HG03064 (cell line): Measurements from ENCODE around the gene NPW.
A peak's percentile ranks its signal among the peaks of the same experiment; 100 is the strongest.

Source experiments
- ATAC-seq: cut with Tn5 transposase; IDR thresholded peaks from one replicate; pipeline ENCODE4 v1.9.1; 2021; ENCODE audit warnings: low read depth; ENCODE audit not compliant: unreplicated experiment

Gene NPW

DNA sequence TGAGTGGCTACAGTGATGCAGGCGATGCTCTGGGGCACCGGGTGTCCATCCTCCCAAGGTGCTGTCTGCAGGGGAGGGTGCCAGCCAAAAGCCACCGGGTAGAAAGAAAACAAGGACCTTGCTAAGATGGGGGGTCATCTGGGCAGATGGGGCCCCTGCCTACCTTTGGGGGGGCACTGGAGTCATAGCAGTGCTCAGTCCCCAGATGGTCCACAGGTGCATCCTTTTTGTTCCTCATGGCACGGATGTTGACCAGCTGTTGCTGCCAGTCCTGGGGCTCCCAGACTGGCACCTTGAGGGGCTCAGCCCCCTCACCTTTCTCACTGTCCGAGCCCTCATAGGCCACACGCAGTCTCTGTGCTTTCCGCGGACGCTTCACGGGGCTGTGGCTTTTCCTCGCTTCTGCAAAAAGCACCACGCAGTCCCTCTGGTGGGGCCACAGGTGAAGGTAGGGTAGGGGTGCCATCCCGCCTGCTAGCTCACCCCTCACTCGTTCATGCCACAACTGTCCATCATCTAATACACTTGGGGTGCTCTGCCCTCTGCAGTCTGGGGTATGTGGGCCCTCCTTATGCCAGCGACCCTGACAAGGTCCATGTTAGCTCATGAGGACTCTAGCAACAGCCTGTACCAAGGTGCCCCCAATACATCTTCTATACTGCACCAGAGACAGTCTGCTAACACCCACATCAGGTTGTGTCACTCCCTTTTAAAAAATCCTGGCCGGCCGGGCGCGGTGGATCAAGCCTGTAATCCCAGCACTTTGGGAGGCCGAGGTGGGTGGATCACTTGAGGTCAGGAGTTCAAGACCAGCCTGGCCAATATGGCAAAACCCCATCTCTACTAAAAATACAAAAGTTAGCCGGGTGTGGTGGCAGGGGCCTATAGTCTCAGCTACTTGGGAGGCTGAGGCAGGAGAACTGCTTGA is 26.6 kb downstream of the NPW start:
- ATAC-seq = no peak

DNA sequence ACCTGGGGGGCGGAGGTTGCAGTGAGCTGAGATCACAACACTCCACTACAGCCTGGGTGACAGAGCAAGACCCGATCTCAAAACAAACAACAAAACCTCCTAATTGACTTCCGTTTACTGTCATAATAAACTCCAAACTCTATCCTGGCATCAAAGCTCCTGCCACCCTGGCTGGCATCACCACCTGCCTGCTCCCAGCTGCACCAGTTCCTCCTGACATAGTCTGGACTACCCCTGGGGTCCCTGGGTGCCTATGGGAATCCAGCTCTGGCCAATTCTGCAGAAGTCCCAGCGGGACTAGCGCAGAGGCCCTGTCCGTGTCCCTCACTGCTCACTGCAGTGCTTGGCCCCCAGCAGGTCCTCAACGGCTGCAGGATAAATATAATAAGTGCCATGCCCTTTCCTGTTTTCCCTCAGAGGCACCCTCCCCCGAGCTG is 27.3 kb downstream of the NPW start:
- ATAC-seq = no peak

DNA sequence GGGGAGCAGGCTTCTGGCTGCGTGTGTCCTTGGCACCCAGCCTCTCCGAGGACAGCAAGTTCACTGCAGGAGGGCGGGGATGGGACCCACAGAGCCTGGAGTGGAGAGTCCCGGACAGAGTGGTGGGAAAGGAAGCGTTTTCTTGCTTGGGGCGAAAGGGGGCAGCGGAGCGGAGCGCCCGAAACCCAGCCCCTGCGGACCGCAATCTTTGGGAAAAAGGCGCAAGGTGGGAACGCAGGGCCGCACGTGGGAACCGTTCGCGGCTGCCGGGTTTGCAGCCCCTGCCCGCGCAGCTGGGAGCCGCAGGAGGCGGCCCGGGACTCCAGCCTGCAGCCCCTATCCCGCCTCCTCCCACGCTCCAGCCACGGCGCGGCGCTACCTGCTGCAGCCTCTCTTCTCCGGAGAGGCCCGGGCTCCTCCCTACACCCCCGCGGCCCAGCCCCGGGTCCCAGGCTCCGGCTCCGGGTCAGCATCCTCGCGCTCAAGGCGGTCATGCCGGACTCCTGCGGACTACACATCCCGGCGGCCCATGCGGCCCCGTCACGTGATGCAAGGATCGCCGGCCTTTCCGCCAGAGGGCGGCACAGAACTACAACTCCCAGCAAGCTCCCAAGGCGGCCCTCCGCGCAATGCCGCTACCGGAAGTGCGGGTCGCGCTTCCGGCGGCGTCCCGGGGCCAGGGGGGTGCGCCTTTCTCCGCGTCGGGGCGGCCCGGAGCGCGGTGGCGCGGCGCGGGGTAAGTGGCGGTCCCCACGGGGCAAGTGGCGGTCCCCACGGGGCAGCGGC is 27.9 kb downstream of the NPW start, which contains the start of the genes NTHL1 and TSC2:
TSS of gene NTHL1 (minus strand) at position 505 of the 786 bp plus-strand sequence. CDS start at position 494, 11 bp downstream.
TSS of gene TSC2 (plus strand) at position 656 of the 786 bp plus-strand sequence. CDS start 631 bp downstream, outside the sequence.
- peak; percentile 89 for ATAC-seq

DNA sequence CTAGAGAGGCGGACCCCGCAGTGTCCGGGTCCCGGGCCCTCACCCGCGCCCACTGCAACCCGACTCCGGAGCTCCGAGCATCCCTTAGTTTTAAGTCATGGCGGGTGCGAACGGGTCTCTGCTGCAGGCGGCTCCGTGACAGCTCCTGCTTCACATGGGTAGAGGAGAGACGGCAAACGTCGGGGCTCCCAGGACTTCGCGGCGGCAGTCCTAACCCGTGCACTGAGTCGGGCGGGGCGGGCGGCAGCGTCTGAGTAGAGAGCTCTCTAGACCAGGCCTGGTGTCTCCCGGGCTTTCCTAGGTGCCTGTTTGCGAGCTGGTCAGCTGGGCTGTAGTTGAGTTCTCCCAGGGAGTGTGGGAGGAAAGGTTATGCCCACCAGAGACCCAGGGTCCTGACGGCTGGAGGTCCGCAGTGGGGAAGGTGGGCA is 28.5 kb downstream of the NPW start:
- no peak for ATAC-seq

DNA sequence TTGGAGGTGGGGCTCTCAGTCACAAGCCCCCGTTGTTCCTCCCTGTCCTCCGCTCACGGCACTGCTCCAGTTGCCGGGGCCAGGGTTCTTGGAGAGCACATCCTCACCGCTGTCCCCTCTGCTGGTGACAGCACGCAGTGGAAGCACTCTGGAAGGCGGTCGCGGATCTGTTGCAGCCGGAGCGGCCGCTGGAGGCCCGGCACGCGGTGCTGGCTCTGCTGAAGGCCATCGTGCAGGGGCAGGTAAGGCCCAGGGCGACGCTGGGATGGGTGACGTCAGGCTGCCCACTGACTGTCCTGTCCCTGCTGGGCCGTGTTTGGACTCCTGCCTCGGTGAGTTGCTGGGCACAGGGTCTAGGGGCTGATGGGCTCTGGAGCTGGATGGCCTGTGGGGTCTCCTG is 33.6 kb downstream of the NPW start:
- no peak for ATAC-seq

DNA sequence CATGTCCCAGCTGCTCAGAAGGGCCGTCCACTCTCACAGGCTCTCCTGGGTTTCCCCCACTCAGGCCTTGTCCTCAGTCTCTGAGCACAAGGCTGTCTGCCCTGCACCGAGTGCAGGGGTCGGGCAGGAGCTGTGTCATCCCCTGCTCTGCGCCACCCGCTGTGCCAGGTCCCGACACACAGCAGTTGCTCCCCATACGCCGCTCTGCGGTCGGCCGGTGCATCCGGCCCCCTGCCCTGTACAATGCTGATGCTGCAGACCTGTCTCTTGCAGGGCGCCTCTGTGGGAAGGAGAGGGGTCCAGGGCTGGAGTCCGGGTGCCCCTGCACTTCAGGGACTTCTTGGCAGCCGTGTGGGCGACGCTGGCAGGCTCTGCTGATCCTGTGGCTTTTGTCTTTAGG is 34.3 kb downstream of the NPW start:
- no peak for ATAC-seq

DNA sequence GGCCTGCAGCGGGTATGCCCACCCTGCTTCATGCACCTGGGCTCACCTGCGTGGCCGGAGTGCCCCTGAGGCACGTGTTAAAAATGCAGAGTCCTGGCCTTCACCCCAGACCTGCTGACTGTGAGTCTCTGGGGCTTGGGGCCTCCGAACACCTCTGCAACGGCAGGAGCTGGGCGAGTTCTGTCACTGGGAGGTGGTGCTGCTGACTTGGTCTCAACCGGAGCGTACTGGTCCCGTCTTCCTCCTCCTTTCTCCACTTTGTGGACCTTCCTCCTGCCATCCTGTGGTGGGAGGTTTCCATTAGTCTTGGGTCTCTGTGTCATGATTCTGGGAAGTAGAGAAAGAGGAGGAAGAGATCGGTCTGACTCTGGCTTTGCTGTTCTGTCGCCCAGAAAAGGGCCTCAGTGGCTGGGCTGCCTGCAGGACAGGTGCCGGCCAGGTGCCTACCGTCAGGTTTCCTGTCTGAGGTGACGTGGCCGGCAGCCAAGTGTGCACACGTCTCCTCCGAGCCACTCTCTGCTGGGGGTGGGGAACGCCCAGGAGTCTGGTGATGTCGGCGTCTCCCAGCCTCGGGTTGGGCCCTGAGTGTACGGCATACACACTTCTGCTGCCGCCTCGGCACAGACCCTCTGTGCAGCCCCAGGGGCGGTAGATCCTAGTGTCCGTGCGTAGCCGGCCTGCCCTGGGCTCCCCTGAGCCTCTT is 35.1 kb downstream of the NPW start:
- no peak for ATAC-seq

DNA sequence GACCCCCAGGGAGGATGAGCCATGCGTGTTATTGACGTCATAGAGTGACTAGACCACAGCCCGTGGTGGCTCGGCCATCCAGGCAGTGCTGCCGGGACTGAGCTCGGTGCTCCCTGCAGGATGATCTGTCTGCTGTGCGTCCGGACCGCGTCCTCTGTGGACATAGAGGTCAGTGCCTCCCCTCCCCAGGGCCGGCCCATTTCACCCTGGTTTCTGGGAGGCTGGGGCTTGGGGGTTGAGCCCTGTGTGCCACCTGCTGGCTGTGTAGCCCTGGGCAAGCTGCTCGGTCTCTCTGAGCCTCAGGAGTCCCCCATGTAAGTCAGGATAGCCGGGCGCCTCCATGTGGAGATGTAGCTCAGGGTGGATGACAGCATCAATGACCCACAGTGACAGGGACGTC is 36.5 kb downstream of the NPW start:
- ATAC-seq = no peak

DNA sequence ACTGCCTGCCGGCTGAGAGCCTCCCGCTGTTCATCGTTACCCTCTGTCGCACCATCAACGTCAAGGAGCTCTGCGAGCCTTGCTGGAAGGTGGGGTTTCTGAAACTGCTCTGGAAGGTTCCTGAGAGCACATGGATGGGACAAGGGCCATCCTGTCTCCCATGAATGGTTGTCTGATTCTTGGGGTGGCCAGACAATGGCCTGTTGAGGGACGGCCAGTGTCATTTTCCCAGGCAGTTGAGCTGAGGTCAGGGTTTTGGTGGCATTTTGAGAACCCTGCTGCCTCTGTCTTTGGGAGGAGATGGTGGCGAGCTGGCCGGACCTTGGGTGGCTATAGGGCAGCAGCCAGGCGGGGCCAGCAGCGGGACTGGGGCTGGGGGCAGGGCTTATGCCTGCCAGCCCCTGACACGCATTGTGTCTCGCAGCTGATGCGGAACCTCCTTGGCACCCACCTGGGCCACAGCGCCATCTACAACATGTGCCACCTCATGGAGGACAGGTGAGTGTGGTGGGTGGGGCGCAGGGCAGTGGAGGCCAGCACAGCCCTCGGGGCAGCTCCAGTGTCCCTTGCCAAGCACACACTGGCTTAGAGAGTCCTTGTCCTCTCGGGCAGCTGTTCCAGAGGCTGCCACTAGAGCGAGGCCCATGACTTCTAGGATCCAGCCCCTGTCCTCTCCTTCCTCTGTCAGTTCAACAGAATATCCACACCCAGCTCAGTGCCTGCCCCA is 37.3 kb downstream of the NPW start:
- no peak for ATAC-seq

DNA sequence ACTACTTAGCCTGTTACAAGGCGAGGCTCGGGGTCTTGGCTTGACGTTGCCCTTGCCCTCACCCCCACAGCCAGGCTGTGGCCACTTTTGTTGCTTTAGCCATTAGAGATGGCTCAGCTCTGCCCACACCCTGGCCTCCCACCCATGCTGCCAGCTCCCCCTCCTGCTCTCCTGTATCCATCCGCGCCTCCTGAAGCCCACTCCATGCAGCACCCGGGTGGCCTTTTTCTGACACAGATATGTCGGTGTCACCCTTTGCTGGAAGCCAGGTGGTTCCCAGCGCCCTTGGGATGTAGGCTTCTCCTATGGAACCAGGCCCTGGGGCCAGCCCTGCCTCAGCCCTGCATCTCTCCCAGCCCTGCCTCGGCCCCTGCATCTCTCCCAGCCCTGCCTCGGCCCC is 37.9 kb downstream of the NPW start:
- no peak for ATAC-seq

DNA sequence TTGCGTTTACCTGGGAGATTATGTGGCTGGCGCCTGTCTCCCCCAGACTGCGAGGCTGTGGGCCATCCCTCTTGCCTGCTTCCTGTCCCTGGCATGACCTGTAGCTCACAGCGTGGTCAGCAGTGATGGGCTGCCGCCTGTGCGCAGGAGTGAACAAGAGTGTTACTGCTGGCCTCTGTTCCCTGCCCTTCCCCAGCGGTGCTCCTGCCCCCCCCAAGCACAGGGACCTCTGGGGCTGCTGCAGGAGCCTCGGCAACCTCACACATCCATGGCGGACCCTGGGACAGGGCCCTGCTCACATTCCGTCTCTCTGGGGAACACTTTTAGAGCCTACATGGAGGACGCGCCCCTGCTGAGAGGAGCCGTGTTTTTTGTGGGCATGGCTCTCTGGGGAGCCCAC is 38.8 kb downstream of the NPW start:
- ATAC-seq = no peak

DNA sequence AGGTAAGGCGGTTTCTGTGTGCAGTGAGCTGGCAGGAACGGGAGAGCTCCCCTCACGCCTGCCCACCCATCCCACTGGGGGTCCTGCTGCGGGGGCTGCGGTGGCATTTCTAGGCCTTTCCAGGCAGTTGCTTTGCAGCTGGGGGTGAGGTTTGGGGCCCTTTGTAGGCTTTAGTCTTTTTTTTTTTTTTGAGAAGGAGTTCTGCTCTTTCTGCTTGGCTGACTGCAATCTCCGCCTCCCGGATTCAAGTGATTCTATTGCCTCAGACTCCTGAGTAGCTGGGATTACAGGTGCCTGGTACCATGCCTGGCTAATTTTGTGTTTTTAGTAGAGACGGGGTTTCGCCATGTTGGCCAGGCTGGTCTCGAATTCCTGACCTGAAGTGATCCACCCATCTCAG is 39.3 kb downstream of the NPW start:
- ATAC-seq = no peak

DNA sequence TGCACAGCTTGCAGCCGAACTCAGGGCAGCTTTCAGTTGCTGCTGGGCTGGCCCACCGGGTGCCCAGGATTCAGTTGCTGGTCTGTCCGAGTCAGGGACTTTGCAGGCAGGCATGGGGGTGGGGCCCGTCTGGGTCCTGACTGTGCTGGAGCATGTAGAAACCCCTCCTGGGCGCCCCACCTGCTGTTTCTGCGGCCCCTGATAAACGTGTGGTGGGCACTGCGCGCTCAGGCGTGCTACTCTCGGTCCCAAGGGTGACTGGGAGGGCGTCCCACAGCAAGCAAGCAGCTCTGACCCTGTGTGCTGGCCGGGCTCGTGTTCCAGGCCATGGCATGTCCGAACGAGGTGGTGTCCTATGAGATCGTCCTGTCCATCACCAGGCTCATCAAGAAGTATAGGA is 40.8 kb downstream of the NPW start:
- ATAC-seq = no peak

DNA sequence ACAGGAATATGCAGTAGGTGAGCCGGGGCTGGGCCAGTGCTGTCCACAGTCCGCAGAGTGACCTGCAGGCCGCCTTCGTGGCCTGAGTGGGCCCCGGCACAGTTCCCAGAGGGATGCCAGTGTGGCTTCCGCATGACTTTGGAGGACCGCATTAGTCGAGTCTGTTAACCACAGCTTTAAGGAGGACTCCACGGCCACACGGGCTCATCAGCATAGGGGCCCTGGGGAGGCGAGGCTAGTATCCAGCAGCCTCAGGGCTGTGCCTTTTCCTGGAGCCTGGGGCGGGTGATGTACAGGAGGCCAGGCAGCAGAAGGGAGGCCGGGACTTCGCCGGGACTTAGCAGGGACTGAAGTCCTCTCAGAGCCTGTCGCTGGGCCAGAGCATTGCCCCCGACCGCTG is 41.4 kb downstream of the NPW start:
- no peak for ATAC-seq

DNA sequence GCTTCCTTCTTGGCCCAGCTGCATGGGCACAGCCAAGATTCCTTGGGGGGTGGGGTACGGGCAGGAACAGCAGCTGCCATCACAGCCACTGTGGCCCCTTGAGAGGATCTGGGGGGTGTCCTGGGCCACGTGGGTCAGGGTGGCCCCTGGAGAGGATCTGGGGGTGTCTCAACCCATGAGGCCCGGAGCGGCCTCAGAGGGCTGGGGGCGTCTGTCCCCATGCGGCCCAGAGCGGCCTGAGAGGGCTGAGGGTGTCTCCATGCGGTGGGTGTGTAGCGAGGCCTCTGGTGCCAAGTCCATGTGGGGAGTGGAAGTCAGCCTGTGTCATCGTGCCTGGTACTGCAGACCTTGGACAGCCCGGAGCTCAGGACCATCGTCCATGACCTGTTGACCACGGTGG is 41.9 kb downstream of the NPW start:
- ATAC-seq = no peak

DNA sequence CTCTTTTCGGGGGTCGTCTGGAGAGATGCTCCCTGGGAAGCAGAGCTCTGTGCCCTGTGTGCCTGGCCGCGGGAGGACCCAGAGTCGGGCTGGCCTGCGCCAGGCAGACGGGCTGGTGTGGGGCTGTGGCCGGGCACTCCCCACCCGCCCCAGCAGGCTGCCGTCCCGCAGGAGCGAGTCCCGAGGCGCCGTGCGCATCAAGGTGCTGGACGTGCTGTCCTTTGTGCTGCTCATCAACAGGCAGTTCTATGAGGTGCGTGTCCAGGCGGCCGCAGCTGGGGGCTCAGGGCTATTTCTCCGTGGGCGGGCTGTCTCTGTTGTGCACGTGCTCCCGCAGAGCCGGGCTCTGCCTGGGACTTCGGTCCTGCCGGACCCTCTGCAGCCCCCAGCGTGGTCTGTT is 43.2 kb downstream of the NPW start:
- no peak for ATAC-seq

DNA sequence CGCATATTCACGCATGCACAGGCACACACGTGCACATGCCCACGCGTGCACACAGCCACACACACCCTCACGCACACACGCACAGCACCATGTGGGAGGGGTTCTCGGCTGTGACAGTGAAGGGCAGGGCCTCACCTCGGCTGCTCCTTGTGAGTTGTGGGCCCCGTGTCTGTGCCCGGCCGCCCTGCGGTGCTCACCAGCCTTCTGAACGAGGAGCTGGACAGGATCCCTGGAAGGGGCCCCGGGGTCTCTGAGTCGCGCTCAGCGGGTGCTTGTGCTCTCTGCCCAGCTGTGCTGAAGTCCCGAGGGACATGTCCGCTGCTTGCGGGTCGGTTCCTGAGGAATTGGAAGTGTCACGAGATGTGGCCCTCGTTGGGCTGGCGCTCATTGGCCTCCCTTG is 44.3 kb downstream of the NPW start:
- no peak for ATAC-seq

DNA sequence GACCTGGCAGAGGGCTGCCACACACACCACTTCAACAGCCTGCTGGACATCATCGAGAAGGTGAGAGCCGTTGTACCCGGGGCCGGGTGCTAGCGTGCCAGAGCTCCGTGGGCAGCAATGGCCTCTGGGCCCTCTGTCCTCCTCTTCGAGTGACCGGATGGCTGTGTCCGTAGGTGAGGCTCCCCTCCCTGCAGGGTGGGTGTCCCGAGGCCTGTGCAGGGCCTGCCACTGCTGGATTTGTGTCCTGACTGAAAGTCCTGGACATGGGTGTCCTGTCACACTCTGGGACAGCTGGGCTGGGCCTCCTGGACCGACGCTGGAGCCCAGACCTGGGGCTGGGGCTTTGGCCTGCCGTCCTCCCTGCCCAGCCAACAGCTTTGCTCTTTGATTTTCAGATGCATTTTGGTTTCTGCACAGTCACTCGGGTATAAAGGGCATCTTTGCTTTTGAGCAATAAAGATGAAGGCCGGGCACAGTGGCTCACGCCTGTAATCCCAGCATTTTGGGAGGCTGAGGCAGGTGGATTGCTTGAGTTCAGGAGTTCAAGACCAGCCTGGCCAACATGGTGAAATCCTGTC is 44.9 kb downstream of the NPW start:
- no peak for ATAC-seq

DNA sequence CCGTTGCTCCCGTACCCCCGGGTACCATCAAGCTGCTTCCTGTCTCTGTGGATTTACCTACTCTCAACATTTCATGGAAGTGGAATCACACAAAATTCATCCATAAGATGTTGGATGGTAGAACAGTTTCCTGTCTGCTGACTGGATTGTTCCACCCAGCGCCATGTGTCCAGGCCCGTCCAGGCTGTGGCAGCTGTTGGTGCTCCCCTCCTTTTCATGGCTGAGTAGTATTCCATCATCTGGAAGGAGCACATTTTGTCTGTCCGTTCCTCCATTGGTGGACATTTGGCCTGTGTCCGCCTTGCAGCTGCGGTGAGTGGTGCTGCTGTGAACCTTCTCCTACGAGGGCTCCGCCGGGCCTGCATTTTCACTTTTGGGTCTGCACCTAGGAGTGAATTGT is 46.6 kb downstream of the NPW start:
- ATAC-seq = no peak
